Liver (tissue), 9 donors: Measurements from ENCODE around the gene DIP2C. TPM values are rescaled to one million over a fixed set of nuclear protein-coding genes. Genes with fewer than 3 reads are reported as not detected.

Source experiments
- DNase-seq: peaks from one replicate; pipeline ENCODE4 v3.0.0-alpha.2; 2017; ENCODE audit warnings: low spot score
- H3K27ac ChIP-seq, 2 donors: one replicate each; pipeline ENCODE4 v1.7.0; 2013; ENCODE audit warnings: inconsistent platforms in 2 of 2, low read length in 2 of 2, control low read depth in 1 of 2, low read depth in 1 of 2, mild to moderate bottlenecking in 1 of 2
- H3K27me3 ChIP-seq, 4 donors: one replicate each; pipeline versions ENCODE4 v1.6.1 to v1.7.0; 2013; ENCODE audit warnings: low read length in 3 of 4, inconsistent platforms in 1 of 4, mild to moderate bottlenecking in 1 of 4, moderate library complexity in 1 of 4; ENCODE audit not compliant: control insufficient read depth in 4 of 4, insufficient read depth in 4 of 4
- H3K36me3 ChIP-seq, 4 donors: one replicate each; pipeline versions ENCODE4 v1.6.1 to v1.7.0; 2013; ENCODE audit warnings: low read length in 3 of 4, mild to moderate bottlenecking in 3 of 4, low read depth in 1 of 4, moderate library complexity in 1 of 4; ENCODE audit not compliant: control insufficient read depth in 4 of 4, insufficient read depth in 3 of 4
- H3K4me1 ChIP-seq, 4 donors: one replicate each; pipeline versions ENCODE4 v1.6.1 to v1.7.0; 2013; ENCODE audit warnings: low read length in 3 of 4, mild to moderate bottlenecking in 3 of 4, moderate library complexity in 1 of 4; ENCODE audit not compliant: control insufficient read depth in 4 of 4, insufficient read depth in 4 of 4
- H3K4me3 ChIP-seq, 3 donors: one replicate each; pipeline versions ENCODE4 v1.6.1 to v1.7.0; 2013; ENCODE audit warnings: low read length in 3 of 3, control low read depth in 1 of 3, low read depth in 1 of 3, mild to moderate bottlenecking in 1 of 3
- H3K9ac ChIP-seq, 2 donors: one replicate each; pipeline ENCODE4 v1.7.0; 2013; ENCODE audit warnings: low read length in 2 of 2, mild to moderate bottlenecking in 2 of 2, moderate library complexity in 2 of 2, control low read depth in 1 of 2, low read depth in 1 of 2
- H3K9me3 ChIP-seq, 4 donors: one replicate each; pipeline versions ENCODE4 v1.6.1 to v1.7.0; 2013; ENCODE audit warnings: low read length in 3 of 4; ENCODE audit not compliant: control insufficient read depth in 4 of 4
- EGR1 ChIP-seq, 2 donors: IDR thresholded peaks; 2 replicates each; pipeline ENCODE4 v1.6.1; 2016 to 2018; ENCODE audit warnings: antibody characterized with exemption in 2 of 2, low read depth in 2 of 2
- FOXA2 ChIP-seq: IDR thresholded peaks from 2 replicates; pipeline ENCODE4 v1.6.1; 2016; ENCODE audit warnings: antibody characterized with exemption
- GABPA ChIP-seq, 2 donors: IDR thresholded peaks in 1 of 2; conservative IDR thresholded peaks in 1 of 2; 2 replicates each; pipeline ENCODE4 v1.6.1; 2016; ENCODE audit warnings: antibody characterized with exemption in 2 of 2, mild to moderate bottlenecking in 1 of 2, moderate library complexity in 1 of 2
- JUND ChIP-seq, 2 donors: IDR thresholded peaks; 2 replicates each; pipeline ENCODE4 v1.6.1; 2016; ENCODE audit warnings: antibody characterized with exemption in 2 of 2
- NR2F2 ChIP-seq: IDR thresholded peaks from 2 replicates; pipeline ENCODE4 v1.6.1; 2016; ENCODE audit warnings: antibody characterized with exemption
- RAD21 ChIP-seq, 2 donors: IDR thresholded peaks; 2 replicates each; pipeline ENCODE4 v1.6.1; 2016; ENCODE audit warnings: antibody characterized with exemption in 2 of 2, mild to moderate bottlenecking in 2 of 2
- RXRA ChIP-seq, 2 donors: IDR thresholded peaks; 2 replicates each; pipeline ENCODE4 v1.6.1; 2017 to 2018; ENCODE audit warnings: antibody characterized with exemption in 2 of 2, mild to moderate bottlenecking in 1 of 2
- SP1 ChIP-seq: IDR thresholded peaks from 2 replicates; pipeline ENCODE4 v1.6.1; 2018; ENCODE audit warnings: antibody characterized with exemption, mild to moderate bottlenecking
- TAF1 ChIP-seq: conservative IDR thresholded peaks from 2 replicates; pipeline ENCODE4 v1.6.1; 2016; ENCODE audit warnings: antibody characterized with exemption, mild to moderate bottlenecking
- YY1 ChIP-seq: IDR thresholded peaks from 2 replicates; pipeline ENCODE4 v1.6.1; 2016; ENCODE audit warnings: antibody characterized with exemption, mild to moderate bottlenecking
- WGBS: extraction: QIAGEN DNeasy Blood & Tissue Kit; methylation state at CpG from one replicate; pipeline ENCODE4 v1.1.7; 2013; 5-methylcytosine and 5-hydroxymethylcytosine counted together
- polyA plus RNA-seq, 2 donors: library from polyadenylated mRNA; stranded (reverse) in 1 of 2; unstranded in 1 of 2; fragments of 200-250 nt in 1 of 2; fragments of >200 nt in 1 of 2; fragmentation: Nextera tagmentation in 1 of 2; extraction: Ambion mirVana in 1 of 2; gene quantifications; one replicate each; pipeline versions ENCODE4 v1.2.1 to v1.2.3, GENCODE V29; 2013 to 2015
- total RNA-seq, 2 donors: library from RNA; depleted of rRNA; stranded (reverse); fragments of >200 nt; gene quantifications; one replicate each; pipeline ENCODE4 v1.2.3, GENCODE V29; 2014
- TF ChIP-seq, protein P1 (sequence below): IDR thresholded peaks from 2 replicates; pipeline ENCODE4 v1.6.1; 2016; ENCODE audit warnings: antibody characterized with exemption
- TF ChIP-seq, protein P2 (sequence below): fragments of 150-350 bp; IDR thresholded peaks from 2 replicates; pipeline ENCODE4 v1.5.1; 2017; ENCODE audit warnings: improper control_type of control experiment, low read depth, low read length; ENCODE audit not compliant: missing input control
- TF ChIP-seq, protein P3 (sequence below): IDR thresholded peaks from 2 replicates; pipeline ENCODE4 v1.6.1; 2016; ENCODE audit warnings: antibody characterized with exemption
- TF ChIP-seq, protein P4 (sequence below): IDR thresholded peaks from 2 replicates; pipeline ENCODE4 v1.6.1; 2016; ENCODE audit warnings: antibody characterized with exemption
- TF ChIP-seq, protein P5 (sequence below): IDR thresholded peaks from 2 replicates; pipeline ENCODE4 v1.6.1; 2016; ENCODE audit warnings: antibody characterized with exemption, mild to moderate bottlenecking
- donor health status: healthy.
- donor health status: healthy.
- donor health status: healthy.
- donor health status: healthy.
- donor health status: healthy.

Gene DIP2C
- total and polyA plus RNA-seq, 4 donors = 4.2 to 12.2 (median 5.7) TPM

DNA sequence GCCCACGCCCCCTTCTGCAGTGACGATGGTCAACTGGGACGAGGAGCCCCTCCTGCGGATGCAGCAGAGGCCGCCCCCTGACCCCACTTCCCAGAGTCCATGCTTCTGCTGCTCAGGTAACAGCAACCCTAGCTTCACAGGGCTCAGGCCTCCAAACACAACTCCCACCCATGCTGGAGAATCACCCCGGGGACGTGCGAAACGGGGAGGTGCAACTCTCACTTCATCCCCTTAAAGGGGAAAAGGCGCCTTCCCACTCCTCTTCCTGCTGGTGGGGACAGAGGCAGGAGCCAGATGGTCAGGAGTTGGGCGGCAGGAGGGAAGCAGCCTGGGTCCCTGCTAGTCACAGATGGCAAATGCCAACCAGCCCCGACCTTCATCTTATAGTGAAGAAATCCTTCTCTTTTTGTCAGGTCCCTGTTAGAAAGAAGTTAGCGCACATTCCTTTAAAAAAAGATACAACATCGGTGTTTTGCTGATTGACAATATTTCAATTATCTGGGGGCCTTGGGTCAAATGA is 155.4 kb downstream of the DIP2C start:
- no peak for DNase-seq
- H3K36me3 ChIP-seq = no peaks in the 10 kb centered on the region
- no peaks in the 10 kb centered on the region for H3K9me3 ChIP-seq
- 88% methylated on average over 14 of the region's 14 CpGs for WGBS
- H3K4me1 ChIP-seq = no peaks in the 10 kb centered on the region
- no peak overlapping the region for H3K27ac ChIP-seq
- H3K27me3 ChIP-seq = no peaks in the 10 kb centered on the region
- TF ChIP-seq FOXA2 (no peak), TAF1 (no peak), GABPA (IDR thresholded peaks at IDR 0.05 in 1 of 2, conservative IDR thresholded peaks at IDR 0.05 in 1 of 2) (no peak), JUND (IDR thresholded peaks at IDR 0.05) (no peak), YY1 (no peak), SP1 (no peak), RAD21 (IDR thresholded peaks at IDR 0.05) (no peak), RXRA (IDR thresholded peaks at IDR 0.05) (no peak)
- TF ChIP-seq, protein P1, sequence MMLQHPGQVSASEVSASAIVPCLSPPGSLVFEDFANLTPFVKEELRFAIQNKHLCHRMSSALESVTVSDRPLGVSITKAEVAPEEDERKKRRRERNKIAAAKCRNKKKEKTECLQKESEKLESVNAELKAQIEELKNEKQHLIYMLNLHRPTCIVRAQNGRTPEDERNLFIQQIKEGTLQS = no peak
- TF ChIP-seq, protein P2, sequence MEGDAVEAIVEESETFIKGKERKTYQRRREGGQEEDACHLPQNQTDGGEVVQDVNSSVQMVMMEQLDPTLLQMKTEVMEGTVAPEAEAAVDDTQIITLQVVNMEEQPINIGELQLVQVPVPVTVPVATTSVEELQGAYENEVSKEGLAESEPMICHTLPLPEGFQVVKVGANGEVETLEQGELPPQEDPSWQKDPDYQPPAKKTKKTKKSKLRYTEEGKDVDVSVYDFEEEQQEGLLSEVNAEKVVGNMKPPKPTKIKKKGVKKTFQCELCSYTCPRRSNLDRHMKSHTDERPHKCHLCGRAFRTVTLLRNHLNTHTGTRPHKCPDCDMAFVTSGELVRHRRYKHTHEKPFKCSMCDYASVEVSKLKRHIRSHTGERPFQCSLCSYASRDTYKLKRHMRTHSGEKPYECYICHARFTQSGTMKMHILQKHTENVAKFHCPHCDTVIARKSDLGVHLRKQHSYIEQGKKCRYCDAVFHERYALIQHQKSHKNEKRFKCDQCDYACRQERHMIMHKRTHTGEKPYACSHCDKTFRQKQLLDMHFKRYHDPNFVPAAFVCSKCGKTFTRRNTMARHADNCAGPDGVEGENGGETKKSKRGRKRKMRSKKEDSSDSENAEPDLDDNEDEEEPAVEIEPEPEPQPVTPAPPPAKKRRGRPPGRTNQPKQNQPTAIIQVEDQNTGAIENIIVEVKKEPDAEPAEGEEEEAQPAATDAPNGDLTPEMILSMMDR = no peak
- TF ChIP-seq, protein P3, sequence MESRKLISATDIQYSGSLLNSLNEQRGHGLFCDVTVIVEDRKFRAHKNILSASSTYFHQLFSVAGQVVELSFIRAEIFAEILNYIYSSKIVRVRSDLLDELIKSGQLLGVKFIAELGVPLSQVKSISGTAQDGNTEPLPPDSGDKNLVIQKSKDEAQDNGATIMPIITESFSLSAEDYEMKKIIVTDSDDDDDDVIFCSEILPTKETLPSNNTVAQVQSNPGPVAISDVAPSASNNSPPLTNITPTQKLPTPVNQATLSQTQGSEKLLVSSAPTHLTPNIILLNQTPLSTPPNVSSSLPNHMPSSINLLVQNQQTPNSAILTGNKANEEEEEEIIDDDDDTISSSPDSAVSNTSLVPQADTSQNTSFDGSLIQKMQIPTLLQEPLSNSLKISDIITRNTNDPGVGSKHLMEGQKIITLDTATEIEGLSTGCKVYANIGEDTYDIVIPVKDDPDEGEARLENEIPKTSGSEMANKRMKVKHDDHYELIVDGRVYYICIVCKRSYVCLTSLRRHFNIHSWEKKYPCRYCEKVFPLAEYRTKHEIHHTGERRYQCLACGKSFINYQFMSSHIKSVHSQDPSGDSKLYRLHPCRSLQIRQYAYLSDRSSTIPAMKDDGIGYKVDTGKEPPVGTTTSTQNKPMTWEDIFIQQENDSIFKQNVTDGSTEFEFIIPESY = no peak
- TF ChIP-seq, protein P4, sequence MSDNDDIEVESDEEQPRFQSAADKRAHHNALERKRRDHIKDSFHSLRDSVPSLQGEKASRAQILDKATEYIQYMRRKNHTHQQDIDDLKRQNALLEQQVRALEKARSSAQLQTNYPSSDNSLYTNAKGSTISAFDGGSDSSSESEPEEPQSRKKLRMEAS = no peak
- no peak overlapping the region for H3K9ac ChIP-seq
- H3K4me3 ChIP-seq = no peak overlapping the region

DNA sequence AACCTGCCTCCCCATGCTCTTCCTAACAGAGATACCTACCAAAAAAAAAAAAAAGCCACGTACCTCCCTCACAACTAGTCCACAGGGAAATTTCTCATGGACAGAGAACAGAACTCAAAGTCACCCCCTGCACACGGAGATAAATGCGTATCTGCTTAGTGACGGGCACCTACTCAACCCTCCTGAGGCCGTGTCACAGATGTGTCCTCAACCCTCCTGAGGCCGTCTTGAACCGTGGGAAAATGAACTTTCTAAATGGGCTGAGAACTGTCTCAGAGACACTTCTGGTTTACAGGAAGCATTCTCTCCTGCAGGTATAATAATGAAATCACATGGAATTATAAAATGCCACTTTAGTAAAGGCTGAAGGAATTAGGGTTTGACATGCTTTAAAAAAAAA is 155.9 kb downstream of the DIP2C start:
- TF ChIP-seq YY1 (no peak), NR2F2 (no peak), FOXA2 (no peak), RAD21 (IDR thresholded peaks at IDR 0.05) (no peak), EGR1 (IDR thresholded peaks at IDR 0.05; ENCODE audit: low read depth in 2 of 2) (no peak)
- TF ChIP-seq, protein P5, sequence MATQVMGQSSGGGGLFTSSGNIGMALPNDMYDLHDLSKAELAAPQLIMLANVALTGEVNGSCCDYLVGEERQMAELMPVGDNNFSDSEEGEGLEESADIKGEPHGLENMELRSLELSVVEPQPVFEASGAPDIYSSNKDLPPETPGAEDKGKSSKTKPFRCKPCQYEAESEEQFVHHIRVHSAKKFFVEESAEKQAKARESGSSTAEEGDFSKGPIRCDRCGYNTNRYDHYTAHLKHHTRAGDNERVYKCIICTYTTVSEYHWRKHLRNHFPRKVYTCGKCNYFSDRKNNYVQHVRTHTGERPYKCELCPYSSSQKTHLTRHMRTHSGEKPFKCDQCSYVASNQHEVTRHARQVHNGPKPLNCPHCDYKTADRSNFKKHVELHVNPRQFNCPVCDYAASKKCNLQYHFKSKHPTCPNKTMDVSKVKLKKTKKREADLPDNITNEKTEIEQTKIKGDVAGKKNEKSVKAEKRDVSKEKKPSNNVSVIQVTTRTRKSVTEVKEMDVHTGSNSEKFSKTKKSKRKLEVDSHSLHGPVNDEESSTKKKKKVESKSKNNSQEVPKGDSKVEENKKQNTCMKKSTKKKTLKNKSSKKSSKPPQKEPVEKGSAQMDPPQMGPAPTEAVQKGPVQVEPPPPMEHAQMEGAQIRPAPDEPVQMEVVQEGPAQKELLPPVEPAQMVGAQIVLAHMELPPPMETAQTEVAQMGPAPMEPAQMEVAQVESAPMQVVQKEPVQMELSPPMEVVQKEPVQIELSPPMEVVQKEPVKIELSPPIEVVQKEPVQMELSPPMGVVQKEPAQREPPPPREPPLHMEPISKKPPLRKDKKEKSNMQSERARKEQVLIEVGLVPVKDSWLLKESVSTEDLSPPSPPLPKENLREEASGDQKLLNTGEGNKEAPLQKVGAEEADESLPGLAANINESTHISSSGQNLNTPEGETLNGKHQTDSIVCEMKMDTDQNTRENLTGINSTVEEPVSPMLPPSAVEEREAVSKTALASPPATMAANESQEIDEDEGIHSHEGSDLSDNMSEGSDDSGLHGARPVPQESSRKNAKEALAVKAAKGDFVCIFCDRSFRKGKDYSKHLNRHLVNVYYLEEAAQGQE = no peak
- Histone ChIP-seq H3K9me3 (no peaks in the 10 kb centered on the region), H3K27ac (no peak overlapping the region), H3K4me1 (no peaks in the 10 kb centered on the region), H3K9ac (no peak overlapping the region), H3K4me3 (no peak overlapping the region), H3K27me3 (no peaks in the 10 kb centered on the region), H3K36me3 (no peaks in the 10 kb centered on the region)
- WGBS = 95% methylated on average over 7 of the region's 7 CpGs
- no peak for DNase-seq
